Uterus (tissue), 4 donors: ENCODE measurements around the gene ZNF598. TPM values are rescaled to one million over a fixed set of nuclear protein-coding genes. Genes with fewer than 3 reads are reported as not detected.

ENCODE experiments used
- DNase-seq, 2 donors: peaks; one replicate each; pipeline ENCODE4 v3.0.0-alpha.2; 2019 to 2020
- H3K27ac ChIP-seq, 2 donors: fragments of 200-600 bp; sonication (generic); 1 replicate in 1 of 2; 2 replicates in 1 of 2; pipeline ENCODE4 v1.5.1; 2016 to 2018
- H3K27me3 ChIP-seq, 2 donors: fragments of 200-600 bp; sonication (generic); one replicate each; pipeline ENCODE4 v1.5.1; 2018 to 2019; ENCODE audit warnings: control low read depth in 1 of 2
- H3K36me3 ChIP-seq, 2 donors: fragments of 200-600 bp; sonication (generic); one replicate each; pipeline ENCODE4 v1.5.1; 2019; ENCODE audit warnings: control low read depth in 1 of 2
- H3K4me1 ChIP-seq, 2 donors: fragments of 200-600 bp; sonication (generic); one replicate each; pipeline ENCODE4 v1.5.1; 2018 to 2019; ENCODE audit warnings: control low read depth in 1 of 2
- H3K4me3 ChIP-seq, 2 donors: fragments of 200-600 bp; sonication (generic); 1 replicate in 1 of 2; 2 replicates in 1 of 2; pipeline ENCODE4 v1.5.1; 2018 to 2019; ENCODE audit warnings: mild to moderate bottlenecking in 1 of 2
- H3K9me3 ChIP-seq, 2 donors: fragments of 200-600 bp; sonication (generic); one replicate each; pipeline ENCODE4 v1.5.1; 2019; ENCODE audit warnings: control low read depth in 1 of 2
- POLR2A ChIP-seq, 2 donors: fragments of 450-650 bp; IDR thresholded peaks; one replicate each; pipeline ENCODE4 v1.6.1; 2016; ENCODE audit warnings: antibody characterized with exemption in 2 of 2, mild to moderate bottlenecking in 1 of 2, moderate library complexity in 1 of 2
- intact Hi-C: fragments of 100-400 bp; cut with DNase I; formaldehyde crosslinking; loops from one replicate; pipeline ENCODE4 v1.15.1; 2023; ENCODE audit warnings: low total_unique reads
- total RNA-seq, 4 donors: library from RNA; depleted of rRNA in 3 of 4; stranded (reverse); fragments of >200 nt in 3 of 4; gene quantifications; one replicate each; pipeline versions ENCODE4 v1.1.0 to v1.2.4, GENCODE V29; 2014 to 2023
- TF ChIP-seq, protein P1 (sequence below), 4 experiments: fragments of 200-600 bp in 2 of 4; fragments of 450-650 bp in 2 of 4; sonication (generic) in 2 of 4; IDR thresholded peaks; one replicate each; pipeline ENCODE4 v1.5.1; 2016 to 2019; ENCODE audit warnings: antibody characterized with exemption in 4 of 4, mild to moderate bottlenecking in 2 of 4, moderate library complexity in 1 of 4
- donor health status: DM: yes; HTN: yes; CAD: no.

Gene ZNF598
- total RNA-seq, 4 donors from 2014 or later: 16.9 to 50.0 (median 34.6) TPM

- no peaks in the 10 kb centered on the region for H3K4me1 ChIP-seq
- intact Hi-C loops: no loop called here
- no peaks in the 10 kb centered on the region for H3K36me3 ChIP-seq
- H3K27ac ChIP-seq: no peak overlapping the region
- no peaks in the 10 kb centered on the region for H3K9me3 ChIP-seq
- H3K27me3 ChIP-seq: no peaks in the 10 kb centered on the region
- no peak for DNase-seq
- H3K4me3 ChIP-seq: no peak overlapping the region
- TF ChIP-seq POLR2A (IDR thresholded peaks at IDR 0.05): no peak
- TF ChIP-seq, protein P1, sequence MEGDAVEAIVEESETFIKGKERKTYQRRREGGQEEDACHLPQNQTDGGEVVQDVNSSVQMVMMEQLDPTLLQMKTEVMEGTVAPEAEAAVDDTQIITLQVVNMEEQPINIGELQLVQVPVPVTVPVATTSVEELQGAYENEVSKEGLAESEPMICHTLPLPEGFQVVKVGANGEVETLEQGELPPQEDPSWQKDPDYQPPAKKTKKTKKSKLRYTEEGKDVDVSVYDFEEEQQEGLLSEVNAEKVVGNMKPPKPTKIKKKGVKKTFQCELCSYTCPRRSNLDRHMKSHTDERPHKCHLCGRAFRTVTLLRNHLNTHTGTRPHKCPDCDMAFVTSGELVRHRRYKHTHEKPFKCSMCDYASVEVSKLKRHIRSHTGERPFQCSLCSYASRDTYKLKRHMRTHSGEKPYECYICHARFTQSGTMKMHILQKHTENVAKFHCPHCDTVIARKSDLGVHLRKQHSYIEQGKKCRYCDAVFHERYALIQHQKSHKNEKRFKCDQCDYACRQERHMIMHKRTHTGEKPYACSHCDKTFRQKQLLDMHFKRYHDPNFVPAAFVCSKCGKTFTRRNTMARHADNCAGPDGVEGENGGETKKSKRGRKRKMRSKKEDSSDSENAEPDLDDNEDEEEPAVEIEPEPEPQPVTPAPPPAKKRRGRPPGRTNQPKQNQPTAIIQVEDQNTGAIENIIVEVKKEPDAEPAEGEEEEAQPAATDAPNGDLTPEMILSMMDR (IDR thresholded peaks at IDR 0.05): peak in 2 of 4 experiments; percentile 24 to 28
Measured at GRCh38 chr16:2056077-2056476, 46.5 kb upstream of the ZNF598 start.

GRCh38 chr16:2054543-2055245 lies 45.1 kb upstream of the ZNF598 start:
- DNase-seq: no peak
- H3K27me3 ChIP-seq: no peaks in the 10 kb centered on the region
- H3K36me3 ChIP-seq: no peaks in the 10 kb centered on the region
- H3K9me3 ChIP-seq: no peaks in the 10 kb centered on the region
- no peak overlapping the region for H3K4me3 ChIP-seq
- TF ChIP-seq, protein P1 (IDR thresholded peaks at IDR 0.05): no peak
- TF ChIP-seq POLR2A (IDR thresholded peaks at IDR 0.05): no peak
- no peak overlapping the region for H3K27ac ChIP-seq
- H3K4me1 ChIP-seq: no peaks in the 10 kb centered on the region
- intact Hi-C loops: no loop called here

- intact Hi-C loops: no loop called here
- H3K4me1 ChIP-seq: no peaks in the 10 kb centered on the region
- no peak overlapping the region for H3K4me3 ChIP-seq
- no peaks in the 10 kb centered on the region for H3K27me3 ChIP-seq
- no peak overlapping the region for H3K27ac ChIP-seq
- no peaks in the 10 kb centered on the region for H3K9me3 ChIP-seq
- TF ChIP-seq, protein P1 (IDR thresholded peaks at IDR 0.05): no peak
- TF ChIP-seq POLR2A (IDR thresholded peaks at IDR 0.05): no peak
- H3K36me3 ChIP-seq: no peaks in the 10 kb centered on the region
- no peak for DNase-seq
Measured at GRCh38 chr16:2053897-2054296, 44.3 kb upstream of the ZNF598 start.

DNA sequence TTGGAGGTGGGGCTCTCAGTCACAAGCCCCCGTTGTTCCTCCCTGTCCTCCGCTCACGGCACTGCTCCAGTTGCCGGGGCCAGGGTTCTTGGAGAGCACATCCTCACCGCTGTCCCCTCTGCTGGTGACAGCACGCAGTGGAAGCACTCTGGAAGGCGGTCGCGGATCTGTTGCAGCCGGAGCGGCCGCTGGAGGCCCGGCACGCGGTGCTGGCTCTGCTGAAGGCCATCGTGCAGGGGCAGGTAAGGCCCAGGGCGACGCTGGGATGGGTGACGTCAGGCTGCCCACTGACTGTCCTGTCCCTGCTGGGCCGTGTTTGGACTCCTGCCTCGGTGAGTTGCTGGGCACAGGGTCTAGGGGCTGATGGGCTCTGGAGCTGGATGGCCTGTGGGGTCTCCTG lies 43.6 kb upstream of the ZNF598 start:
- H3K4me3 ChIP-seq: no peak overlapping the region
- peaks cover 0 to 5% of the 10 kb centered on the region in 2 donors for H3K4me1 ChIP-seq
- TF ChIP-seq, protein P1 (IDR thresholded peaks at IDR 0.05): no peak
- TF ChIP-seq POLR2A (IDR thresholded peaks at IDR 0.05): no peak
- H3K9me3 ChIP-seq: no peaks in the 10 kb centered on the region
- no peak for DNase-seq
- no peaks in the 10 kb centered on the region for H3K27me3 ChIP-seq
- H3K27ac ChIP-seq: no peak overlapping the region
- intact Hi-C loops: no loop called here
- no peaks in the 10 kb centered on the region for H3K36me3 ChIP-seq

DNA sequence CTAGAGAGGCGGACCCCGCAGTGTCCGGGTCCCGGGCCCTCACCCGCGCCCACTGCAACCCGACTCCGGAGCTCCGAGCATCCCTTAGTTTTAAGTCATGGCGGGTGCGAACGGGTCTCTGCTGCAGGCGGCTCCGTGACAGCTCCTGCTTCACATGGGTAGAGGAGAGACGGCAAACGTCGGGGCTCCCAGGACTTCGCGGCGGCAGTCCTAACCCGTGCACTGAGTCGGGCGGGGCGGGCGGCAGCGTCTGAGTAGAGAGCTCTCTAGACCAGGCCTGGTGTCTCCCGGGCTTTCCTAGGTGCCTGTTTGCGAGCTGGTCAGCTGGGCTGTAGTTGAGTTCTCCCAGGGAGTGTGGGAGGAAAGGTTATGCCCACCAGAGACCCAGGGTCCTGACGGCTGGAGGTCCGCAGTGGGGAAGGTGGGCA lies 38.5 kb upstream of the ZNF598 start:
- Histone ChIP-seq H3K36me3 (no peaks in the 10 kb centered on the region), H3K4me1 (peaks cover 0 to 18% of the 10 kb centered on the region in 2 donors), H3K27ac (peak overlapping the region; percentile 73 to 74), H3K27me3 (no peaks in the 10 kb centered on the region), H3K4me3 (peak overlapping the region; percentile 66 to 75), H3K9me3 (no peaks in the 10 kb centered on the region)
- intact Hi-C loops: no loop called here
- TF ChIP-seq POLR2A (IDR thresholded peaks at IDR 0.05): no peak
- TF ChIP-seq, protein P1 (IDR thresholded peaks at IDR 0.05): no peak
- DNase-seq: no peak
